Measurements from ENCODE around the gene HNRNPUL1.

The HNRNPUL1 gene

GRCh38 chr19:41264581-41265394 lies 616 bp downstream of the HNRNPUL1 start:
- TF ChIP-seq ZFX (IDR thresholded peaks at IDR 0.05) (peak; percentile 86), CTCF (conservative IDR thresholded peaks at IDR 0.05) (no peak)
- H3K27ac ChIP-seq, result peak overlapping the region; percentile 100

- TF ChIP-seq ZFX (IDR thresholded peaks at IDR 0.05), result no peak
- TF ChIP-seq CTCF (conservative IDR thresholded peaks at IDR 0.05), result no peak
- H3K27ac ChIP-seq, result peak overlapping the region; percentile 100
Measured at GRCh38 chr19:41265395-41266153, 1.4 kb downstream of the HNRNPUL1 start.

- TF ChIP-seq CTCF (conservative IDR thresholded peaks at IDR 0.05) (no peak), ZFX (IDR thresholded peaks at IDR 0.05) (no peak)
- H3K27ac ChIP-seq, result no peak overlapping the region
Measured at GRCh38 chr19:41269055-41269454, 4.9 kb downstream of the HNRNPUL1 start.

- no peak for TF ChIP-seq ZFX (IDR thresholded peaks at IDR 0.05)
- TF ChIP-seq CTCF (conservative IDR thresholded peaks at IDR 0.05), result no peak
- H3K27ac ChIP-seq, result no peak overlapping the region
Measured at GRCh38 chr19:41269571-41269970, 5.4 kb downstream of the HNRNPUL1 start.

- no peak overlapping the region for H3K27ac ChIP-seq
- TF ChIP-seq ZFX (IDR thresholded peaks at IDR 0.05) (no peak), CTCF (conservative IDR thresholded peaks at IDR 0.05) (no peak)
Measured at GRCh38 chr19:41273076-41273475, 8.9 kb downstream of the HNRNPUL1 start.

GRCh38 chr19:41274802-41275201 lies 10.6 kb downstream of the HNRNPUL1 start:
- TF ChIP-seq CTCF (conservative IDR thresholded peaks at IDR 0.05) (no peak), ZFX (IDR thresholded peaks at IDR 0.05) (no peak)
- H3K27ac ChIP-seq, result no peak overlapping the region

- H3K27ac ChIP-seq, result no peak overlapping the region
- TF ChIP-seq CTCF (conservative IDR thresholded peaks at IDR 0.05), result no peak
- no peak for TF ChIP-seq ZFX (IDR thresholded peaks at IDR 0.05)
Measured at GRCh38 chr19:41276231-41276630, 12.1 kb downstream of the HNRNPUL1 start.

Data from C4-2B (cell line).